Heart left ventricle (tissue), 16 donors: ENCODE results near the gene NEDD4L. TPM values are rescaled to one million over a fixed set of nuclear protein-coding genes. Genes with fewer than 3 reads are reported as not detected.

Source experiments
- ATAC-seq, 4 donors: fragments of 200-7000 bp; cut with Tn5 transposase; one replicate each; pipeline ENCODE4 v1.9.1; 2020 to 2022; ENCODE audit warnings: moderate library complexity in 4 of 4, mild to moderate bottlenecking in 3 of 4, moderate number of reproducible peaks in 1 of 4
- DNase-seq, 5 donors: peaks; one replicate each; pipeline ENCODE4 v3.0.0-alpha.2; 2020
- H3K27ac ChIP-seq, 12 donors: fragments of 200-600 bp; sonication (generic) in 4 of 12; one replicate each; pipeline versions ENCODE4 v1.5.0 to v1.8.0; 2016 to 2022; ENCODE audit warnings: mild to moderate bottlenecking in 2 of 12
- H3K27me3 ChIP-seq, 9 donors: fragments of 200-600 bp; sonication (generic) in 2 of 9; one replicate each; pipeline versions ENCODE4 v1.5.1 to v1.8.0; 2016 to 2022; ENCODE audit warnings: mild to moderate bottlenecking in 3 of 9
- H3K36me3 ChIP-seq, 9 donors: fragments of 200-600 bp; sonication (generic) in 2 of 9; one replicate each; pipeline versions ENCODE4 v1.5.0 to v1.8.0; 2018 to 2022; ENCODE audit warnings: mild to moderate bottlenecking in 2 of 9
- H3K4me1 ChIP-seq, 12 donors: fragments of 200-600 bp; sonication (generic) in 4 of 12; one replicate each; pipeline versions ENCODE4 v1.5.0 to v1.8.0; 2016 to 2022; ENCODE audit warnings: mild to moderate bottlenecking in 3 of 12
- H3K4me3 ChIP-seq, 12 donors: fragments of 200-600 bp; sonication (generic) in 4 of 12; one replicate each; pipeline versions ENCODE4 v1.5.0 to v1.8.0; 2017 to 2022; ENCODE audit warnings: mild to moderate bottlenecking in 9 of 12, moderate library complexity in 4 of 12
- H3K9me3 ChIP-seq, 12 donors: fragments of 200-600 bp; sonication (generic) in 4 of 12; one replicate each; pipeline versions ENCODE4 v1.5.0 to v1.8.0; 2016 to 2022; ENCODE audit warnings: mild to moderate bottlenecking in 1 of 12
- CTCF ChIP-seq, 12 donors: fragments of 200-600 bp; sonication (generic) in 4 of 12; IDR thresholded peaks; one replicate each; pipeline versions ENCODE4 v1.5.0 to v1.8.0; 2018 to 2022; ENCODE audit warnings: antibody characterized with exemption in 12 of 12, mild to moderate bottlenecking in 5 of 12
- POLR2A ChIP-seq, 2 donors: fragments of 450-650 bp; IDR thresholded peaks; one replicate each; pipeline ENCODE4 v1.6.1; 2017; ENCODE audit warnings: antibody characterized with exemption in 2 of 2, mild to moderate bottlenecking in 2 of 2, moderate library complexity in 2 of 2
- WGBS, 4 donors: extraction: QIAGEN DNeasy Blood & Tissue Kit in 2 of 4; methylation state at CpG; one replicate each; pipeline versions ENCODE4 v1.1.5 to v1.1.7; 2013 to 2018; 5-methylcytosine and 5-hydroxymethylcytosine counted together
- intact Hi-C, 10 donors: fragments of 100-400 bp; cut with DNase I; formaldehyde crosslinking; loops; one replicate each; pipeline versions ENCODE4 v1.11.1 to v1.14.2; 2022
- polyA plus RNA-seq, 2 donors: library from polyadenylated mRNA; stranded (reverse); fragments of 200-250 nt; gene quantifications; one replicate each; pipeline ENCODE4 v1.2.3, GENCODE V29; 2013
- total RNA-seq, 9 donors: library from RNA; depleted of rRNA in 2 of 9; stranded (reverse); fragments of >200 nt in 2 of 9; fragmentation: NEBNext Ultra II Directional in 3 of 9; extraction: Animal tissue kit (Norgen Biotek cat#: 25700) in 3 of 9; gene quantifications; one replicate each; pipeline versions ENCODE4 v1.1.0 to v1.2.4, GENCODE V29; 2016 to 2023
- donor health status: ischemic (EF 13 %, LVEDD 7.1; RV severe dilation, severe dysfunction).
- donor health status: healthy with polysubstance abuse.
- donor health status: DM: no; HTN: yes; CAD: no.
- donor health status: DM: no; HTN: no; CAD: no.
- donor health status: ischemic (EF 25% LVEDD 6.9; RV normal size, moderate dysfunction).
- donor health status: ischemic (EF 25% LVEDD 5.7; RV mildly dilated, moderate dysfunction).
- donor health status: healthy.
- donor health status: DM: yes; HTN: yes; CAD: no.
- donor health status: ischemic (EF 35%, LVEDD 5.7; RV mildly dilated, moderate dysfunction).
- donor health status: nonischemic (EF 11% LVEDD 7.7; RV severe dilation, severe dysfunction).
- donor health status: DM: yes; HTN: yes; CAD: no.
- donor health status: PGD.
- donor health status: ischemic (EF 29% LVEDD 5.4; RV normal size, mild dysfunction).
- donor health status: nonischemic (EF 23%, LVEDD 6.1; RV moderate dilation, normal function).

NEDD4L gene
- total and polyA plus RNA-seq, 11 donors: 14.7 to 64.1 (median 51.7) TPM

DNA sequence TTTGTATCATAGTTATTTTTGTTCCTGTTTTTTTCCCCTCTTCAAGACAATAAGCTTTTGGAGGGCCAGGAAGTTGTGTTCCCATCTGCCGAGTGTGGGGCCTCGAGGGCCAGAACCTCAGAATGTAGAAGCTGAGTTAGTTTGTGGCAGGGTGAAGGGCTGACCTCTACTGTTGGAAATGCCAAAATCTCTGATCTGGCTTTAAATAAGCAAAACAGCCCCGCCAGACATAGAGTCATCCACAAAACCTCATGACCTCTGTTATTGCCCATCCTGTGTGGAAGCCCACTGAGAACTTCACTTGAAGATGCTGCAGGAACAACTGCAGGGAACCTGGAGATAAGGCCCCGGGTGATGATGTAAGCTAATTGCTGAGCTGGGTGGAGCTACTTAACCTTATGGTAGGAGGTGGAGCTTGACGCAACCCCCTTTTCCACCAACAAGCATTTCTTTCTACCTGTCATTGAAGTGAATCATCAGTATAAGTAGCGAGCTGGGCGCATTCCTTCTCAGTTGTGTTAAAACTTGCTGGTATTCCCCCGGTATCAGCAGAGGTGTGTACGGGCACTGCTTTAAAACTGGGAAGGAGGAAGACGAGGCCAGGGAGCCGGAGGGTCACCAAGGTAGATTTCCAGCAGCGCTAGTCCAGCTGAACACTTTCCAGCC lies 177.2 kb downstream of the NEDD4L start:
- TF ChIP-seq CTCF (IDR thresholded peaks at IDR 0.05) (no peak), POLR2A (IDR thresholded peaks at IDR 0.05) (no peak)
- ATAC-seq (no peak), DNase-seq (no peak)
- Histone ChIP-seq H3K27me3 (no peaks in the 10 kb centered on the region), H3K4me1 (peaks cover 0 to 43% (median 21%) of the 10 kb centered on the region in 12 donors), H3K4me3 (no peak overlapping the region), H3K27ac (no peak overlapping the region), H3K36me3 (no peaks in the 10 kb centered on the region), H3K9me3 (no peaks in the 10 kb centered on the region)
- 85 to 92% (median 88%) methylated on average over 12 of the region's 12 CpGs for WGBS, 4 donors
- intact Hi-C loops: no loop called here

DNA sequence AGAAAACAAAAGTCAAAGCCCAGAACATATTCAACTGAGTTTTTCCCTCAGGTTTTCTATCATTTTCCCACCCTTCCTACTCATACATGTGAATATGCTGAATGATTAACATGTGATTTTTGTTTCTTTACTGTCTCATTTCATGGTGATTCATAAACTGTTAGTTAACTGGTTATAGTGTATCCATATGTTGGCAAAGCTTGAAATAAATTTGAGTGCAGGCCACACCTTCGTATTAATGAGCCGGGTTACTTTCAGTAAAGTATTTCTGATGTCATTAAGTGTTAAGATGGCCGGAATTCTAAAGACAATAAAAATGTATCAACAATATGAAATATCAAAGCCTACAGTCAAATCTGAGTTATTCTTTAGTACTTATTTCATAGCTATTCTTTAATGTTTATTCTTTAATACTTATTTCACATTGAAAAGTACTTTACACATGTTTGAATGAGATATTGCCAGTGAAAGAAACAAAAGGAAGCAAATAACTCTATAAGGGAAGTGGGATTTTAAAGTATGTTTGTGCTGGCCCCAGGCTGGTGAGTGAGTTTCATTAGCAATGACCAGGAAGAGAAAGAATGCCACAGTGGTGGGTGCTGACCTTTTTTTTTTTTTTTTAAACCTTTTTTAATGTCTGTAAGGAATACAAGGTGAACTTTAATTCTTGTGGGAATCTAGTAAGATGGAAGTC lies 178.6 kb downstream of the NEDD4L start:
- Histone ChIP-seq H3K36me3 (no peaks in the 10 kb centered on the region), H3K27me3 (no peaks in the 10 kb centered on the region), H3K4me3 (no peak overlapping the region), H3K9me3 (no peaks in the 10 kb centered on the region), H3K4me1 (peaks cover 0 to 42% (median 20%) of the 10 kb centered on the region in 12 donors), H3K27ac (peak overlapping the region in 1 of 12 donors; percentile 78)
- TF ChIP-seq POLR2A (IDR thresholded peaks at IDR 0.05) (no peak), CTCF (IDR thresholded peaks at IDR 0.05) (no peak)
- intact Hi-C loops: no loop called here
- WGBS, 4 donors: 79 to 89% (median 87%) methylated on average over 3 of the region's 3 CpGs
- DNase-seq (no peak), ATAC-seq (no peak)

DNA sequence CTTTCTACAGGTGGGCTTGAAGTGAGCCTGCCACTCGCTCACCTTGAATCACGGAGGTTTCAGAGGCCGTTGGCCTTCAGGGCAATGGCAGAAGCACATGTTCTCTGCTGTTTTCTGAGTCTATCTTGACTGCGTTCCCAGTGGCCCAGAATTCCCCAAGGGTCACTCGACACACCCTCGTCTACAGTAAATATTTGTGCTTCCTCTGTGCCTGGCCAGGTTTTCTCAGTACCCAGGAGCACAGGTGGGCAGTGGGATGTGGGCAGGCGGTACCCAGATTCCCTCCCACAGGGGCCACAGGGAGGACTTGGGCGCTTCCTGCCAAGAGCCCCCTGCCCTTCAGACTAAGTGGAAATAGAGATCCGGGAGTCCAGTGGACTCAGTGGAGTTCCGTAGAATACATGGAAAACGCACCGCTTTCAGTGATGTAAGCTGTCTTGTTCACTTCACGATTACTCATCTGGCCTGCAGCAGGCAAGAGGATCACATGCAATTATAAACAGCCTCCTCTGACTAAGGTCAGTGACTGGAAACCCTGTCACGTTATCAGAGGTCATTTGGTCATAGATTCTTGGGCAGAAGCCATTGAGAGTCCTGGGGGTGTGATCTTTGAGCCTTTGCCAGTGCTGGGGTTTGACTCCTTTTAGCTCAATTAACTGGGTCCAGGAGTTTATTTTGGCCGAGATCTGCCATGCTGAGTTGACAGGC lies 179.8 kb downstream of the NEDD4L start:
- H3K4me1 ChIP-seq: peaks cover 0 to 33% (median 20%) of the 10 kb centered on the region in 12 donors
- intact Hi-C loops: no loop called here
- ATAC-seq (peak; percentile 73 to 95 (median 94)), DNase-seq (peak in 4 of 5 donors; percentile 30 to 64 (median 50))
- H3K9me3 ChIP-seq: no peaks in the 10 kb centered on the region
- 23 to 39% (median 30%) methylated on average over 12 to 15 of the region's 15 CpGs for WGBS, 4 donors
- TF ChIP-seq POLR2A (IDR thresholded peaks at IDR 0.05) (no peak), CTCF (IDR thresholded peaks at IDR 0.05) (no peak)
- peak overlapping the region in 11 of 12 donors; percentile 68 to 83 (median 78) for H3K27ac ChIP-seq
- no peaks in the 10 kb centered on the region for H3K36me3 ChIP-seq
- H3K4me3 ChIP-seq: peak overlapping the region in 2 of 12 donors; percentile 2 to 21
- H3K27me3 ChIP-seq: no peaks in the 10 kb centered on the region

DNA sequence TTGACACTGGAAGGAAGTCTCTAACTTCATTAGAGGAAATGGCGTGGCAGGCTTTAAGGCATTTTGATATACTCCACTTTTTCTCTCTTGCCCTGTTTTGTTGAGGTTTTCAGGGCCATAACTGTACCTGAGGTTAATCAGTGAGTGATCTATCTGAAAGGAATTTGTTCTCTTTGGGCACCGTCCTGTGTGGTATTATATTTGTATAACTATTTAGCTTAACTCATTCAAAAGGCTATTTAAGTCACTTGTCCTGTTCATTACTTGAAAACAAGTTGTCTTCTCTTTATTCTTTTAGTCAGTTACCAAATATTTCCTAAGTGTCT lies 180.4 kb downstream of the NEDD4L start:
- DNase-seq (no peak), ATAC-seq (peak in 1 of 4 donors; percentile 3)
- intact Hi-C loops: no loop called here
- H3K9me3 ChIP-seq: no peaks in the 10 kb centered on the region
- no peaks in the 10 kb centered on the region for H3K27me3 ChIP-seq
- peak overlapping the region in 11 of 12 donors; percentile 68 to 83 (median 78) for H3K27ac ChIP-seq
- H3K36me3 ChIP-seq: no peaks in the 10 kb centered on the region
- WGBS, 4 donors: 16 to 38% (median 20%) methylated on average over 2 of the region's 2 CpGs
- peaks cover 0 to 33% (median 20%) of the 10 kb centered on the region in 12 donors for H3K4me1 ChIP-seq
- TF ChIP-seq POLR2A (IDR thresholded peaks at IDR 0.05) (no peak), CTCF (IDR thresholded peaks at IDR 0.05) (no peak)
- no peak overlapping the region for H3K4me3 ChIP-seq
